PC-3 (cell line): ENCODE results near the gene KRTAP4-4. TPM values are rescaled to one million over a fixed set of nuclear protein-coding genes. Genes with fewer than 3 reads are reported as not detected.

Experiments used
- ATAC-seq: fragments of 200-7000 bp; cut with Tn5 transposase; 2 replicates; pipeline ENCODE4 v1.9.1; 2020; ENCODE audit warnings: mild to moderate bottlenecking, moderate library complexity
- BruUV-seq: library from RNA; stranded (reverse); fragments of 400-500 nt; replicated peaks from 2 replicates; lab custom pipeline; 2021; lab: Mats Ljungman, UMichigan
- CTCF ChIA-PET: fragments of 300-600 bp; sonication (Branson Sonifier 250); formaldehyde crosslinking; loops from one replicate; lab custom pipeline; 2022; ENCODE audit warnings: antibody characterized with exemption; lab: Charles Lee
- POLR2A ChIA-PET: fragments of 300-600 bp; sonication (Branson Sonifier 250); formaldehyde crosslinking; loops from one replicate; lab custom pipeline; 2022; ENCODE audit warnings: antibody characterized with exemption; ENCODE audit not compliant: unreplicated experiment; lab: Charles Lee
- DNase-seq: peaks from one replicate; pipeline ENCODE4 v3.0.0-alpha.2; 2015
- H2AFZ ChIP-seq: fragments of 300-600 bp; sonication (generic); 2 replicates; pipeline ENCODE4 v1.6.0; 2016; ENCODE audit warnings: antibody characterized with exemption, low read length
- H3F3A ChIP-seq: fragments of 300-600 bp; sonication (generic); one replicate; pipeline ENCODE4 v1.6.0; 2017; ENCODE audit warnings: antibody characterized with exemption, low read length, control low read depth, mild to moderate bottlenecking; ENCODE audit not compliant: unreplicated experiment
- H3K27ac ChIP-seq: fragments of 300-600 bp; sonication (generic); 2 replicates; pipeline ENCODE4 v1.5.1; 2016; ENCODE audit warnings: mild to moderate bottlenecking, low read length
- H3K27me3 ChIP-seq: fragments of 300-600 bp; sonication (generic); 2 replicates; pipeline ENCODE4 v1.6.1; 2016; ENCODE audit warnings: low read length, mixed read lengths
- H3K36me3 ChIP-seq: fragments of 300-600 bp; sonication (generic); 2 replicates; pipeline ENCODE4 v1.6.1; 2016; ENCODE audit warnings: low read depth, mixed run types, low read length, mixed read lengths
- H3K4me1 ChIP-seq: fragments of 300-600 bp; sonication (generic); 2 replicates; pipeline ENCODE4 v1.5.1; 2016; ENCODE audit warnings: low read length; ENCODE audit not compliant: insufficient read depth
- H3K4me2 ChIP-seq: fragments of 300-600 bp; sonication (generic); 2 replicates; pipeline ENCODE4 v1.6.0; 2016; ENCODE audit warnings: low read length
- H3K4me3 ChIP-seq: fragments of 300-600 bp; sonication (generic); 2 replicates; pipeline ENCODE4 v1.5.1; 2016; ENCODE audit warnings: mild to moderate bottlenecking, low read length, mixed read lengths
- H3K79me2 ChIP-seq: fragments of 300-600 bp; sonication (generic); 2 replicates; pipeline ENCODE4 v1.6.1; 2017; ENCODE audit warnings: low read length, mixed read lengths
- H3K9ac ChIP-seq: fragments of 300-600 bp; sonication (generic); 2 replicates; pipeline ENCODE4 v1.6.0; 2016; ENCODE audit warnings: mild to moderate bottlenecking, low read length
- H3K9me2 ChIP-seq: fragments of 300-600 bp; sonication (generic); replicated peaks from 2 replicates; pipeline ENCODE4 v1.6.1; 2016; ENCODE audit warnings: mixed run types, low read length, mixed read lengths
- H3K9me3 ChIP-seq: fragments of 300-600 bp; sonication (generic); 2 replicates; pipeline ENCODE4 v1.6.1; 2016; ENCODE audit warnings: low read length, mixed read lengths
- H4K20me1 ChIP-seq: fragments of 300-600 bp; sonication (generic); 2 replicates; pipeline ENCODE4 v1.6.1; 2016; ENCODE audit warnings: low read length, mixed read lengths
- CTCF ChIP-seq: fragments of 300-600 bp; sonication (generic); conservative IDR thresholded peaks from 2 replicates; pipeline ENCODE4 v1.5.1; 2017; ENCODE audit warnings: antibody characterized with exemption, low read depth, mild to moderate bottlenecking, low read length
- EZH2 ChIP-seq: fragments of 300-600 bp; sonication (generic); IDR thresholded peaks from one replicate; pipeline ENCODE4 v1.6.1; 2017; ENCODE audit warnings: antibody characterized with exemption, mild to moderate bottlenecking, low read length; ENCODE audit not compliant: unreplicated experiment
- EZH2phosphoT487 ChIP-seq: fragments of 300-600 bp; sonication (generic); IDR thresholded peaks from 2 replicates; pipeline ENCODE4 v1.6.1; 2018; ENCODE audit warnings: mild to moderate bottlenecking, antibody characterized with exemption, low read length, borderline replicate concordance
- intact Hi-C: fragments of 100-400 bp; cut with micrococcal nuclease; formaldehyde crosslinking; loops from 2 replicates; pipeline ENCODE4 v1.9.0; 2023
- total RNA-seq: library from RNA; depleted of rRNA; stranded (reverse); fragments of >200 nt; gene quantifications from 2 replicates; pipeline ENCODE4 v1.2.3, GENCODE V29; 2014

KRTAP4-4 gene
- total RNA-seq, 1 experiment from 2014 or later: not detected

- Histone ChIP-seq H3K9me2 (no peaks in the 10 kb centered on the region), H2AFZ (no peak overlapping the region), H3K4me2 (no peak overlapping the region), H3K9ac (no peak overlapping the region), H3K9me3 (no peaks in the 10 kb centered on the region), H3K27me3 (no peaks in the 10 kb centered on the region), H3K4me1 (no peaks in the 10 kb centered on the region), H3K4me3 (no peak overlapping the region), H3F3A (no peaks in the 10 kb centered on the region), H3K27ac (no peak overlapping the region), H3K79me2 (no peaks in the 10 kb centered on the region), H3K36me3 (no peaks in the 10 kb centered on the region), H4K20me1 (no peaks in the 10 kb centered on the region)
- intact Hi-C loops: no loop called here
- DNase-seq: no peak
- TF ChIP-seq CTCF: no peak
- no peak for TF ChIP-seq EZH2phosphoT487
- TF ChIP-seq EZH2: no peak
- POLR2A ChIA-PET: no interaction called here
- no TSS peak for BruUV-seq
- no peak for ATAC-seq
- CTCF ChIA-PET: no interaction called here
These were observed 24.5 kb upstream of the KRTAP4-4 start for GRCh38 chr17:41185001-41185400.

GRCh38 chr17:41184480-41184961 lies 24.0 kb upstream of the KRTAP4-4 start, which contains the start of gene KRTAP4-1:
TSS of gene KRTAP4-1 (minus strand) at chr17:41184911. CDS start at chr17:41184854, 57 bp downstream.
- no peak within 1 kb of the TSS for H2AFZ ChIP-seq
- CTCF ChIA-PET: no interaction called here

More at GRCh38 chr17:41184480-41184961, 24.0 kb upstream of the KRTAP4-4 start, which contains the start of gene KRTAP4-1:
- H3K9me2 ChIP-seq: no peaks in the 10 kb centered on the region
- H3K9me3 ChIP-seq: no peaks in the 10 kb centered on the region
- no peaks in the 10 kb centered on the region for H3K27me3 ChIP-seq
- POLR2A ChIA-PET: no interaction called here
- H3K27ac ChIP-seq: no peak within 1 kb of the TSS
- H3K4me3 ChIP-seq: no peak within 1 kb of the TSS
- H3K36me3 ChIP-seq: no peaks in the 10 kb centered on the region
- H3K4me1 ChIP-seq: no peaks in the 10 kb centered on the region
- intact Hi-C loops: no loop called here
- no TSS peak for BruUV-seq
- ATAC-seq (no peak), DNase-seq (no peak)
- H3F3A ChIP-seq: no peaks in the 10 kb centered on the region
- no peaks in the 10 kb centered on the region for H4K20me1 ChIP-seq
- TF ChIP-seq EZH2 (no peak), EZH2phosphoT487 (no peak), CTCF (no peak)
- no peak within 1 kb of the TSS for H3K9ac ChIP-seq
- H3K79me2 ChIP-seq: no peaks in the 10 kb centered on the region
- no peak within 1 kb of the TSS for H3K4me2 ChIP-seq
